GM12878 (cell line): Measurements from ENCODE around the gene CCR5AS.
"Not testable (repeated sequence)": the region's sequence is repeated elsewhere in the genome, so short reads cannot be mapped to it uniquely, and the experiment has no call there.

Experiments
- EP300 ChIP-seq, 2 experiments: fragments of 150-350 bp in 1 of 2; IDR thresholded peaks; 2 replicates each; pipeline ENCODE4 v1.6.1; 2011 to 2012; ENCODE audit warnings: low read depth in 2 of 2, low read length in 2 of 2, borderline replicate concordance in 1 of 2, improper control_type of control experiment in 1 of 2, inconsistent platforms in 1 of 2; ENCODE audit not compliant: control insufficient read depth in 1 of 2
- LARP7 ChIP-seq: fragments of 450-650 bp; IDR thresholded peaks from 2 replicates; pipeline ENCODE4 v1.6.1; 2017; ENCODE audit warnings: mild to moderate bottlenecking
- MAX ChIP-seq: IDR thresholded peaks from 2 replicates; pipeline ENCODE4 v1.6.1; 2012; ENCODE audit warnings: low read depth, low read length, improper control_type of control experiment
- NFYB ChIP-seq: IDR thresholded peaks from 2 replicates; pipeline ENCODE4 v1.6.1; 2011; ENCODE audit warnings: low read depth, mild to moderate bottlenecking, low read length, improper control_type of control experiment, moderate library complexity; ENCODE audit not compliant: insufficient read depth
- RCOR1 ChIP-seq: conservative IDR thresholded peaks from 2 replicates; pipeline ENCODE4 v1.6.1; 2012; ENCODE audit warnings: low read depth, low read length, improper control_type of control experiment
- RFX5 ChIP-seq: IDR thresholded peaks from 2 replicates; pipeline ENCODE4 v1.6.1; 2011; ENCODE audit warnings: low read depth, low read length, improper control_type of control experiment
- SMC3 ChIP-seq: IDR thresholded peaks from 2 replicates; pipeline ENCODE4 v1.6.1; 2011; ENCODE audit warnings: low read length, improper control_type of control experiment, borderline replicate concordance
- SREBF2 ChIP-seq: IDR thresholded peaks from 2 replicates; pipeline ENCODE4 v1.6.1; 2012; ENCODE audit warnings: mild to moderate bottlenecking, low read length
- ZBTB33 ChIP-seq: fragments of 450-650 bp; IDR thresholded peaks from 2 replicates; pipeline ENCODE4 v1.6.1; 2017; ENCODE audit warnings: mild to moderate bottlenecking
- ZBTB4 ChIP-seq: fragments of 450-650 bp; formaldehyde crosslinking; IDR thresholded peaks from 2 replicates; pipeline ENCODE4 v1.4.0; 2022; ENCODE audit warnings: mild to moderate bottlenecking, moderate library complexity

GRCh38 chr3:46433118-46433517 lies 26.3 kb upstream of the CCR5AS start:
- not testable (repeated sequence) for TF ChIP-seq RFX5; RCOR1; LARP7; NFYB; EP300 (IDR thresholded peaks at IDR 0.05; ENCODE audit: borderline replicate concordance in 1 of 2, control insufficient read depth in 1 of 2, low read depth in 2 of 2, low read length in 2 of 2); ZBTB4 (CRISPR knock-in tag); SMC3; SREBF2; MAX; ZBTB33
